ENCODE measurements around the gene CCDC172. TPM values are rescaled to one million over a fixed set of nuclear protein-coding genes. Genes with fewer than 3 reads are reported as not detected.

CCDC172 gene
- total and polyA plus RNA-seq, 4 experiments from 2014 or later: not detected

DNA sequence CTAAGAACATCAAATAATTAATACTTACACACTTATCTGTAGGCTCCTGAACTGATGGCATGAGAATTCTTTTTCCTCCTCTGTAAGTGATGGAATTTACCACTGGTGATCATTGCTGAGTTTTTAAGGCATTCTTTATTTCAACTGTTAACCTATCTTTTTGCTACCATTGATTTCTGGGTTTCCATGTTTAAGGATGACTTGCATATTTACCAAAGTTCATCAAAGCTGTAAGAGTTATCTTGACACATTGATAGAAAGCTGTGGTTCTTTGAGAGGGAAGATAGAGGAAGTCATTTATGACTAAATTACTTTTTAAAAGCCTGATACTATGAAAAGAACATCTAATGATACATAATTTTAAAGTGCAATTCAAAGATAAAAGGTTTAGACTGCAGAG is 31.8 kb upstream of the CCDC172 start:
- DNase-seq: no peak
- no peaks in the 10 kb centered on the region for H3K27me3 ChIP-seq (ENCODE audit: insufficient read depth, low read length)
- no peaks in the 10 kb centered on the region for H3K36me3 ChIP-seq (ENCODE audit: insufficient read depth, low read length)
- peaks cover 0 to 10% (median 0%) of the 10 kb centered on the region in 8 donors for H3K9me3 Mint-ChIP-seq
- POLR2A ChIA-PET (ENCODE audit: partially characterized antibody): no interaction called here
- no peak overlapping the region for H3K4me3 Mint-ChIP-seq
- no peaks in the 10 kb centered on the region for H3K9me3 ChIP-seq (ENCODE audit: control insufficient read depth in 1 of 2, low read length in 2 of 2)
- H3K4me1 Mint-ChIP-seq: peaks cover 0 to 1% (median 0%) of the 10 kb centered on the region in 4 donors
- no peaks in the 10 kb centered on the region for H3K4me1 ChIP-seq (ENCODE audit: insufficient read depth, low read length)
- no peaks in the 10 kb centered on the region for H3K36me3 Mint-ChIP-seq
- CTCF ChIA-PET (ENCODE audit: partially characterized antibody): no interaction called here
- H3K27ac Mint-ChIP-seq: no peak overlapping the region
- intact Hi-C loops (cut with micrococcal nuclease): no loop called here
- H3K4me3 ChIP-seq (ENCODE audit: low read length in 2 of 2): no peak overlapping the region
- peaks cover 0 to 3% of the 10 kb centered on the region in 2 donors for H3K27me3 Mint-ChIP-seq
- H3K27ac ChIP-seq (ENCODE audit: low read depth, low read length): no peak overlapping the region

DNA sequence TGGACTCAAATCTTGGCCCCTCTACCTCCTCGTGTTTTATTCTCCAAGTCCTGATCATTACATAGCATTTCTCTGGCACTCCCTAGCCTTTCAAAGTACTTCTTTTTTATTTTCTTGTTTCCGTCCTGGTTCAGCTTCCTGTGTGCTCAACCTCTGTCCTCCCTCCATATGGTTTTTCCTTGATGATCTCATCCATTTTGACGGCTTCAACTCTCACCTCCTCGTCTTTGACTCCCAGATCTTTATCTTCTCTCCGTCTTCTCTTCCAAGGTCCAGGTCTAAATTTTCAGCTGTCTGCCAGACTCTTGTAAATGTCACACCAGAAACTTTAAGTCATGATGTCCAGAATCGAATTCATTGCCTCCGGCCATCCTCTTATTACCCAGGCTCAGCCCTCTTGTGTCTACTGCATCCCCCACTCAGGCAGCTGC is 27.9 kb upstream of the CCDC172 start:
- Histone ChIP-seq H3K4me3 (ENCODE audit: low read length in 2 of 2) (no peak overlapping the region), H3K27me3 (ENCODE audit: insufficient read depth, low read length) (no peaks in the 10 kb centered on the region), H3K27ac (ENCODE audit: low read depth, low read length) (no peak overlapping the region), H3K36me3 (ENCODE audit: insufficient read depth, low read length) (no peaks in the 10 kb centered on the region), H3K4me1 (ENCODE audit: insufficient read depth, low read length) (no peaks in the 10 kb centered on the region), H3K9me3 (ENCODE audit: control insufficient read depth in 1 of 2, low read length in 2 of 2) (no peaks in the 10 kb centered on the region)
- Mint-ChIP-seq H3K27me3 (peaks cover 0 to 4% of the 10 kb centered on the region in 2 donors), H3K36me3 (no peaks in the 10 kb centered on the region), H3K27ac (no peak overlapping the region), H3K4me3 (no peak overlapping the region), H3K9me3 (peaks cover 0 to 10% (median 1%) of the 10 kb centered on the region in 8 donors), H3K4me1 (peaks cover 0 to 1% (median 0%) of the 10 kb centered on the region in 4 donors)
- CTCF ChIA-PET (ENCODE audit: partially characterized antibody): no interaction called here
- DNase-seq: no peak
- intact Hi-C loops (cut with micrococcal nuclease): no loop called here
- POLR2A ChIA-PET (ENCODE audit: partially characterized antibody): no interaction called here

DNA sequence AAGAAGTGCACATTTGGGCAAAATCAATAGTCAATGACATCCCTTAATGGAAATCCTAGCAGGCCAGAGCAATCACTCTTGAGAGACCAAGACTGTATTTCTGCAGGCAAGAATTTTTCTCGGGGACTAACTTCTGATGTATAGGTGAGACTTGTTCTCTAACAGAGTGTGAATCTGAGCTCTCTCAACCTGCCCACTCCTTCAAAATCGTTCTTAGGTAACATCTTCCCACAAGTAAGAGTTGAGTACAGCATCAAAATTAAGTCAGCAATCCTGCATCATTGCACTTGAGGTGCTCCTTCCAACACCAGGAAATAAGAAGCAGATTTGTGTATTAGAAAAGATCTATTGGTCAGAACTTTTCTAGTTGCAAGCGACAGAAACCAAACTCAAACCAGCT is 25.7 kb upstream of the CCDC172 start:
- Histone ChIP-seq H3K36me3 (ENCODE audit: insufficient read depth, low read length) (no peaks in the 10 kb centered on the region), H3K9me3 (ENCODE audit: control insufficient read depth in 1 of 2, low read length in 2 of 2) (no peaks in the 10 kb centered on the region), H3K4me3 (ENCODE audit: low read length in 2 of 2) (no peak overlapping the region), H3K27ac (ENCODE audit: low read depth, low read length) (no peak overlapping the region), H3K27me3 (ENCODE audit: insufficient read depth, low read length) (no peaks in the 10 kb centered on the region), H3K4me1 (ENCODE audit: insufficient read depth, low read length) (no peaks in the 10 kb centered on the region)
- H3K4me3 Mint-ChIP-seq: no peak overlapping the region
- POLR2A ChIA-PET (ENCODE audit: partially characterized antibody): no interaction called here
- DNase-seq: no peak
- peaks cover 0 to 4% of the 10 kb centered on the region in 2 donors for H3K27me3 Mint-ChIP-seq
- H3K4me1 Mint-ChIP-seq: peaks cover 0 to 1% (median 0%) of the 10 kb centered on the region in 4 donors
- intact Hi-C loops (cut with micrococcal nuclease): no loop called here
- CTCF ChIA-PET (ENCODE audit: partially characterized antibody): no interaction called here
- H3K27ac Mint-ChIP-seq: no peak overlapping the region
- no peaks in the 10 kb centered on the region for H3K36me3 Mint-ChIP-seq
- peaks cover 0 to 15% (median 6%) of the 10 kb centered on the region in 8 donors for H3K9me3 Mint-ChIP-seq

DNA sequence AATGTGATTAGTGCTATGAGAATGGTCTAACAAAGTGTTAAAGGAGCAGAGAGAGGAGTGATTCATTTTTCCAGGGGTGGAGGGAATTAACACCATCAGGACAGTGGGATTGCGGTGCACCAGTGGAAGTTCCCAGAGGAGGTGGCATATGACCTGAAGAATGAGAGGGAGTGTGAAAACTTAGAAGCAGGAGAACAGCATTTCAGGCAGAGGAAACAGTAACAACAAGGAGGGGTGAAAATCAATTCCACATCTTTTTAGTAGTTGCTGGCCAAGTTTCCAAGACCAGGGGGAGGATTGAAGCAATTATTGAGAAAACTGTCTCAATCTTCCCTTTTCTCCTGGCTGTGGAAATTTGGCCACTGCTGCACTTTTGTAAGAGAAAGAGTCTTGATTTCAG is 23.7 kb upstream of the CCDC172 start:
- intact Hi-C loops (cut with micrococcal nuclease): no loop called here
- peaks cover 0 to 4% of the 10 kb centered on the region in 2 donors for H3K27me3 Mint-ChIP-seq
- H3K9me3 Mint-ChIP-seq: peaks cover 0 to 19% (median 5%) of the 10 kb centered on the region in 8 donors

DNA sequence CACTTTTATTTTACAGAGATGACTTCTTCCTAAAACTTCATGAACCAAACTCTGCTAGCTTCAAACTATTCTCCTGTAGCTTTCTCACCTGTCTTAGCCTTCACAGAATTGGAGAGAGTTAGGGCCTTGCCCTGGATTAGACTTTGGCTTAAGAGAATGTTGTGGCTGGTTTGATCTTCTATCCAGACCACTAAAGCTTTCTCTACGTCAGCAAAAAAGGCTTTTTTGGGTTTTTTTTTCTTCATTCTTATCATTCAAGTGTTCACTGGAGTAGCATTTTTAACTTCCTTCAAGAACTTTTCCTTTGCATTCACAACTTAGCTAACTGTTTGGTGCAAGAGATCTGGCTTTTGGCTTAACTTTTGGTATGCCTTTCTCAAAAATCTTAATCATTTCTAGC is 19.3 kb upstream of the CCDC172 start:
- no peak overlapping the region for H3K27ac ChIP-seq (ENCODE audit: low read depth, low read length)
- H3K9me3 ChIP-seq (ENCODE audit: control insufficient read depth in 1 of 2, low read length in 2 of 2): no peaks in the 10 kb centered on the region
- no peak for DNase-seq
- ChIA-PET POLR2A (ENCODE audit: partially characterized antibody) (no interaction called here), CTCF (ENCODE audit: partially characterized antibody) (no interaction called here)
- Mint-ChIP-seq H3K4me1 (no peaks in the 10 kb centered on the region), H3K36me3 (no peaks in the 10 kb centered on the region), H3K4me3 (no peak overlapping the region), H3K9me3 (peaks cover 0 to 19% (median 2%) of the 10 kb centered on the region in 8 donors), H3K27ac (no peak overlapping the region), H3K27me3 (no peaks in the 10 kb centered on the region)
- no peaks in the 10 kb centered on the region for H3K4me1 ChIP-seq (ENCODE audit: insufficient read depth, low read length)
- no peaks in the 10 kb centered on the region for H3K27me3 ChIP-seq (ENCODE audit: insufficient read depth, low read length)
- intact Hi-C loops (cut with micrococcal nuclease): no loop called here
- no peak overlapping the region for H3K4me3 ChIP-seq (ENCODE audit: low read length in 2 of 2)
- no peaks in the 10 kb centered on the region for H3K36me3 ChIP-seq (ENCODE audit: insufficient read depth, low read length)

More for the DNA sequence above, 23.7 kb upstream of the CCDC172 start:
- H3K4me1 ChIP-seq (ENCODE audit: insufficient read depth, low read length): no peaks in the 10 kb centered on the region
- H3K9me3 ChIP-seq (ENCODE audit: control insufficient read depth in 1 of 2, low read length in 2 of 2): no peaks in the 10 kb centered on the region
- no peaks in the 10 kb centered on the region for H3K36me3 ChIP-seq (ENCODE audit: insufficient read depth, low read length)
- H3K27me3 ChIP-seq (ENCODE audit: insufficient read depth, low read length): no peaks in the 10 kb centered on the region
- no peak for DNase-seq
- Mint-ChIP-seq H3K36me3 (no peaks in the 10 kb centered on the region), H3K4me1 (peaks cover 0 to 1% (median 0%) of the 10 kb centered on the region in 4 donors), H3K4me3 (no peak overlapping the region), H3K27ac (no peak overlapping the region)
- ChIA-PET POLR2A (ENCODE audit: partially characterized antibody) (no interaction called here), CTCF (ENCODE audit: partially characterized antibody) (no interaction called here)
- no peak overlapping the region for H3K4me3 ChIP-seq (ENCODE audit: low read length in 2 of 2)
- H3K27ac ChIP-seq (ENCODE audit: low read depth, low read length): no peak overlapping the region

DNA sequence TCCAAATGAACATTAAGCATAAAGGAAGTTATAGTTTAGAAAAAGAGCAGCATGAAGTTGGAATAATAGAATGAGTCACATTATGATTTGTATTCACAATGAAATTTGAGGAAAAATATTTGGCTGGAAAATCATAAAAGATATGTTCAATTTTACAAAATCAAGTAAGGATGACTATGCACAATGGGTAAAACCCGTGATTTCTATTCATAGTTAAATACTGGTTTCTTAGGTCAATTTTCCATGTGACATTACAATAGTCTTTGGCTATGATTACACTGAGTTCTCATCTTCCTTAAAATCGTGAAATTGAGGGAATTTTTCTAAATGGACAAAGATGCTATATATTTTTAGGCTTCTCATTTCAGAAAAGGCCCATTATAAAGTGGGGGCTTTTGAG is 17.4 kb upstream of the CCDC172 start:
- CTCF ChIA-PET (ENCODE audit: partially characterized antibody): no interaction called here
- no peaks in the 10 kb centered on the region for H3K4me1 Mint-ChIP-seq
- Histone ChIP-seq H3K4me3 (ENCODE audit: low read length in 2 of 2) (no peak overlapping the region), H3K9me3 (ENCODE audit: control insufficient read depth in 1 of 2, low read length in 2 of 2) (no peaks in the 10 kb centered on the region), H3K27ac (ENCODE audit: low read depth, low read length) (no peak overlapping the region), H3K36me3 (ENCODE audit: insufficient read depth, low read length) (no peaks in the 10 kb centered on the region), H3K4me1 (ENCODE audit: insufficient read depth, low read length) (no peaks in the 10 kb centered on the region), H3K27me3 (ENCODE audit: insufficient read depth, low read length) (no peaks in the 10 kb centered on the region)
- no peak overlapping the region for H3K4me3 Mint-ChIP-seq
- no peaks in the 10 kb centered on the region for H3K27me3 Mint-ChIP-seq
- no peaks in the 10 kb centered on the region for H3K36me3 Mint-ChIP-seq
- DNase-seq: no peak
- intact Hi-C loops (cut with micrococcal nuclease): no loop called here
- peaks cover 0 to 13% (median 3%) of the 10 kb centered on the region in 8 donors for H3K9me3 Mint-ChIP-seq
- H3K27ac Mint-ChIP-seq: no peak overlapping the region
- POLR2A ChIA-PET (ENCODE audit: partially characterized antibody): no interaction called here

DNA sequence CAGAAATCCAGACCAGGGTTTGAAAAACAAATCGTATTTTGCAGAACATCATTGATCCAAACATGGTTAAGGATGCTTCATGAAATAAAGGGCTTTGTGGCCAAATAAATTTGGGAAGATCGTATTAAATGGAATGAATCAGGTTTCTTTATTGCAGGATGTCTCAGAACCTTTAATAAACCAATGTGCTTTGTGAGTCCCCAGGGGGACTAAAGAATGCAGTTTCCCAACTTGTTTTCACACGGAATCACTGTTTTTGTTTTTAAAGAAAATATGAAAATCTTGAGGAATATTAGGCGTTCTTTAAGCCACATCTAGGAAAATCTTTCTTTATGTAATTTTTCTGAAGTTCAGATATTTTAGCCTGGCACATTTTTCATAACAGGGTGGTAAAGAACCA is 16.8 kb upstream of the CCDC172 start:
- Histone ChIP-seq H3K9me3 (ENCODE audit: control insufficient read depth in 1 of 2, low read length in 2 of 2) (no peaks in the 10 kb centered on the region), H3K4me1 (ENCODE audit: insufficient read depth, low read length) (no peaks in the 10 kb centered on the region), H3K27ac (ENCODE audit: low read depth, low read length) (no peak overlapping the region), H3K27me3 (ENCODE audit: insufficient read depth, low read length) (no peaks in the 10 kb centered on the region), H3K4me3 (ENCODE audit: low read length in 2 of 2) (no peak overlapping the region), H3K36me3 (ENCODE audit: insufficient read depth, low read length) (no peaks in the 10 kb centered on the region)
- ChIA-PET POLR2A (ENCODE audit: partially characterized antibody) (no interaction called here), CTCF (ENCODE audit: partially characterized antibody) (no interaction called here)
- Mint-ChIP-seq H3K27ac (no peak overlapping the region), H3K4me3 (no peak overlapping the region), H3K9me3 (peaks cover 0 to 11% (median 3%) of the 10 kb centered on the region in 8 donors), H3K36me3 (no peaks in the 10 kb centered on the region), H3K27me3 (no peaks in the 10 kb centered on the region), H3K4me1 (no peaks in the 10 kb centered on the region)
- no peak for DNase-seq
- intact Hi-C loops (cut with micrococcal nuclease): no loop called here

DNA sequence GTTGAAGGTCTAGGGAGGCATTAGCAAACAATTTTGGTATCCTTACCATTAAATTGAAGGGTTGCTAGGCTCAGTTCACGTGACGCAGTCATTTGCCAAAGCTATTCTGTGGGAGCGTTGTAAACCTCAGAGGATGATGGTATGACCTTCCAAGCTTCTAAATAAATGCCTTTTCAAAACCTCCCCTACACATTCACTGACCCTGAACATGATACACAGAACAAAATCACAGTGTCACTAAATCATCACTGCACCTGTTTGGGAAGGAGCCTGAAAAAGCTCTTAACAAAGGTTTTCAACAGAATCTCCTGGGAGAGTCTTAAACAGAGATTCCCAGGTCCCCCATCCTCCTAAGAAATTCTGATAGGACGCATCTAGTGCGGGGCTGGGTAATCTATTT is 13.2 kb upstream of the CCDC172 start:
- H3K27me3 Mint-ChIP-seq: no peaks in the 10 kb centered on the region
- no peaks in the 10 kb centered on the region for H3K4me1 ChIP-seq (ENCODE audit: insufficient read depth, low read length)
- H3K36me3 ChIP-seq (ENCODE audit: insufficient read depth, low read length): no peaks in the 10 kb centered on the region
- no peak overlapping the region for H3K27ac Mint-ChIP-seq
- no peaks in the 10 kb centered on the region for H3K27me3 ChIP-seq (ENCODE audit: insufficient read depth, low read length)
- no peaks in the 10 kb centered on the region for H3K4me1 Mint-ChIP-seq
- no peaks in the 10 kb centered on the region for H3K9me3 ChIP-seq (ENCODE audit: control insufficient read depth in 1 of 2, low read length in 2 of 2)
- peaks cover 0 to 3% (median 0%) of the 10 kb centered on the region in 8 donors for H3K9me3 Mint-ChIP-seq
- H3K4me3 Mint-ChIP-seq: no peak overlapping the region
- no peak for DNase-seq
- no peak overlapping the region for H3K27ac ChIP-seq (ENCODE audit: low read depth, low read length)
- POLR2A ChIA-PET (ENCODE audit: partially characterized antibody): no interaction called here
- intact Hi-C loops (cut with micrococcal nuclease): no loop called here
- CTCF ChIA-PET (ENCODE audit: partially characterized antibody): interaction anchor here (0.6 kb wide), 1 partner anchor 593 kb away, joined by 3 read pairs; no protein-coding TSS in a partner anchor
- H3K36me3 Mint-ChIP-seq: no peaks in the 10 kb centered on the region
- H3K4me3 ChIP-seq (ENCODE audit: low read length in 2 of 2): no peak overlapping the region
